GM03348 (cell line): ENCODE data around the gene RPL14.

Experiments
- DNase-seq: peaks from one replicate; pipeline ENCODE4 v3.0.0; 2012; ENCODE audit warnings: low spot score

RPL14 gene

DNA sequence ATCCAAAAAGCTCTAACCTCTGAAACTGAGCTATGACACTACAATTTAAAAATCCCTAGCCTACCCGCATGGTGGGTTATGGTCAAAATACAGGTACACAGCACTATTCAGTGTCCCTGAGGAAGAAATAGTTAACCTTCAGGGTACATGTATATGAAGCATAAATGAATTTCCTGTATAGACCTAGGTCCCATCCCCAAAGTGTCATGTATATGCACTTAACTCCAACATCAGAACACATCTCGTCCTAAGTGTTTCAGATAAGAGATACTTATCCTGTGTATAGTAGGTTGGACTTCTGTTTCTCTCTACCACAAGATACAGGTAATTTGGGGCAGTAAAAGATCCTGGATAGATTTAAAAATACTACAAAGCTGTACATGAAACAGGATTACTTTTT lies 6.4 kb downstream of the RPL14 start:
- no peak for DNase-seq

DNA sequence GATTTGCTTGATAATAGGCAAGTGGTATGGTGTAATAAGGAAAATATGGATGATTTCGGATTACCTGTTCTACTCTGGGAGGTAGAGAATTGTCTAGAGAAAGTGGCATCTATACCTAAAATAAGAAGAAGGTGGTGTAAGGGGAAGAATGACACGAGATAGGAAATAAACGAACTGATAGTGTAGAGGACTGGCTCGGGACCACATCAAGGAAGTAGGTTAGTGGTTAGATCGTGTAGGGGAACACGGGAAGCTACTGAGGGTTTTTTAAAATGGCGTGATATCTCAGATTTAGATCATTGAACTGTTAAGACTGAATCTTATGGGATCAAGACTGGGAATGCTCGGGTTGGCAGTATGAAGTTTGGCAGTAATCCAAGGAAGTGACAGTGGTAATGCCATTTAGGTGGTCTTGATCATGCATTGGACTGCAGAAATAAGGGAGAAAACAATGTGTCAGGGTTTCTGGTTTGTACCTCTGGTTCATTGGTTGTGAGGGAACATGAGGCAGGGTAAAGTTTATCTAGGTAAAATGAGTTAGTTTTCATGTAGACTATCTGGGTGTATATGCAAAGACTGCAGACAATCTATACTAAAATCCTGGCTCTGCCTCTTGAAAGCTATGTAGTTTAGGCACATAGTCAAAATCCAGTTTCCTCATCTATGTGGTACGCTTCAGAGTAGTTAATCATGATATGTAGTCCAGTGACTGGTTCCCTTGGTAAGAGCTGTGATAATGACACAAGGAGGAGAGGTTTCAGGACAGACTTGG lies 7.4 kb downstream of the RPL14 start:
- DNase-seq: no peak

DNA sequence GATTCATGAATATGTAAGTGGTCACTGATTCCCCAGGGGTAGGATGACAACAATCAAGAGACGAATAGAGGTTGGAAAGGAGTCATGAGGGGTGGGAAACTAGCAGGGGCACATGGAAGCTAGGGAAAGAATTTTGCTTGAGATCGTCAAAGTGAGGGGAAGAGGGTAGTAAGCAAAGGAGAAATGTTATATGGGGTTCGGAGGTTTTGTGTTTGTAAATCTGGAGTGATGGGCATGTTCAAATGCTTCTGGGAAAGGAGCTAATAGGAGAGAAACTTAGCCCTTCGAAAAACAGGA lies 7.9 kb downstream of the RPL14 start:
- DNase-seq: no peak

DNA sequence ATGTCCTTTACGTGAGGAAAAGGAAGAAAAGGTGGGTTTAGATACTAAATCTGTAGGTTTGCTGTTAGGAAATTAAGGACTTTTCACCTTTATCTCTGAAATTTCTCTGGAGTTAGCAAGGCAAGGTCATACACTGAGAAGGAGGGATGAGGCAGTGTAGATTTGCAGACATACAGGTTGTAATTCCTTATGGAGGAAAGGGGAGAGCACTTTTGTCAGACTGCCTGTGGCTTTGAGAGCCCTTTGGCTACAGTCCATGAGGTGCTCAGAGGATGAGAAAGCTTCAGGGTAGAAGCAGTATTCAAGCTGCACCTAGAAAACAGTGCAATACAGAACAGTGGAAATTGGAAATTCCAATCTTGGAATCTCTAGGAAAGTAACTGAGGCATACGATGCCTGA lies 8.3 kb downstream of the RPL14 start:
- DNase-seq: no peak

DNA sequence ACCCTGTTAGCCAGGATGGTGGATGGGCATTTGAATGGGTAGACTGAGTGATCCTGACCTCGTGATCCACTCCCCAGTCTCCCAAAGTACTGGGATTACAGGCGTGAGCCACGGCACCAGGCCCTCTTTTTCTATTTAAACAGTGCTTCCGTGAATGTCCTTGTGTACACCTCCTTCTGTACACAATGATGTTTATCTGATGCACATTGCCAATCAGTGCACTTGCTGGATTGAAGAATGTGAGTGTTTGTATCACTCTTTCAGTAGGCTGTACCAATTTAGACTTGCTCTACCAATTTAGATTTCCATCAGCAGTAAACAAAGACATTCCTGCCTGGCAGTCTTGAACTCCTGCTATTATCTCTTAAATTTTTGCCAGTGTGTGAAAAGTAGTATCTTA lies 10.9 kb downstream of the RPL14 start:
- DNase-seq: no peak

DNA sequence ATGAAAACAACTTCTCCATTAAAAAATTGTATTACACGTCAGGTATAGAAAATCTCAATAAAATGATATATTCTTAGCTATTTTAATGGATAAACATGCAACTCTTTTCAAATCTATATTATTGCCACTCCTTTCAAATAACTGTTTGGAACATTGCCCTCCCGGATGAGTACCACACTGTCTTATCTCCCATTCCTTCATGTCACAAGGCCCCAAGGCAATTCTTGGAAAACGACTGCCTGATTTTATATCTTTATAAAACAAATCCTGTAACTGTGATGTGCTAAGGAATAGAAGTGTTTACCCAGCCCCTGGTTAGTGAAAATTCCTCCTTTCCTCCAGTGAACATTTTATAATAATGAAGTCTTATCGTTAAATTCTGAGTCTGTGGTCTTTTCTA lies 13.6 kb downstream of the RPL14 start:
- no peak for DNase-seq

DNA sequence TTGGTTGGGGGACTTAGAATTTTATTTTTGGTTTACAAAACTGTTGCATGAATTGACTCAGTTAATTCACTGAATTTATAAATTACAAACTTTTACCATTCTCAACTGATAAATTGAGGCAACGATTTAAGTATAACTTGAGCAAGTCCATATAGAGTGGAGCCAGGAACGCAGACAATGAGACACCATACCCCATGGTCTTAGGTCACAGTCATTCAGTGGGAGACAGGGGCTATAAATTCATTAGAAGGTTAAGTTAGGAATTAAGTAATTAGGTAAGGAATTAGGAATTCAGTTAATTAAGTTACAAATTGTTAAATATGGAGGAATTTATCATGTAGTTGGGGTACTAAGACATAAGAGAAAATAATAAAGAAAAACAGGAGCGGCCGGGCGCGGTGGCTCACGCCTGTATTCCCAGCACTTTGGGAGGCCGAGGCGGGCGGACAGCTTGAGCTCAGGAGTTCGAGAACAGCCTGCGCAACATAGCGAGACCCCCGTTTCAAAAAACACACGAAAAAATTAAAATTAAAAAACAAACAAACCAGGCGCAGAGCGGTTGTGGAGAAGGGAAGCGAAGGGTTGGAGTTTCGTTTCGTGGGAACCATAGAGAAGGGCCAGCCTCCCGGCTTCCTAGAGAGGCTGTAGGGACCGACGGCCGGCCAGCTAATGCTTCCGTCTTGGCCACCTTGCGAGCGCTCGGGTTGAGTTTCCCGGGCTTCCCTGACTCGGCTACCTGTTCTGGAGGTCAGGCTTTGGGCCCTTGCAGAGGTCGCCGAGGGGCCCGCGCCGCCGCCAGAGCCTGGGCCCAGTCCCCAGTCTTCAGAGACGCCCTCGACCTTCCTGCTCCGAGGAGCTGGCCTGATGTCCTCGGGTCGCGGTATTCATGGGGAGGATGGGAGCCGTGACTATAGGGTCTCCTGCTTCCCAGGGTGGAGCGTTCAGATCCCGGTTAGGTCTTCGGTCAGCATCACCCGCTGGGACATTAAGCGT lies 19.6 kb downstream of the RPL14 start, which contains the start of gene ZNF619:
ZNF619 (plus strand) TSS at position 645 of the 993 bp plus-strand sequence. CDS start 858 bp downstream, outside the sequence.
- DNase-seq: peak; percentile 89

DNA sequence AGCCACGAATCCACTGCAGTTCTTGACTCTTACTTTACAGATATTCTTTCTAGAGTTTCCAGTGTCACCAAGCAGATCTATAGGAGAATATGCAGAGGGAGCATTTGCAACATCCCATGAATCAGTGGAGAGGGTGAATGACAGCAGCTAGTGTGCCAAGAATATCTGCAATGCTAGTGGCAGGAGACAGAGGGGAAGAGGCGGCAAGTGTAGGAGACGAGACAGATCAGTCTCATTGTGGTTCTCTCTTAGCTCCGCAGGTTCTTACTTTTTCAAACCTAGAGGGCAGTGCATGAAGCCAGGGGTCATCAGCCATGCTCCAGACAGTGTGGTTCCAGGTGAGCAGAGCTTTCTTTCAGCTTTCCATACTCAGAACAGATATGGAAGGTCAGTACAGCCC lies 20.5 kb downstream of the RPL14 start:
- peak; percentile 16 for DNase-seq

DNA sequence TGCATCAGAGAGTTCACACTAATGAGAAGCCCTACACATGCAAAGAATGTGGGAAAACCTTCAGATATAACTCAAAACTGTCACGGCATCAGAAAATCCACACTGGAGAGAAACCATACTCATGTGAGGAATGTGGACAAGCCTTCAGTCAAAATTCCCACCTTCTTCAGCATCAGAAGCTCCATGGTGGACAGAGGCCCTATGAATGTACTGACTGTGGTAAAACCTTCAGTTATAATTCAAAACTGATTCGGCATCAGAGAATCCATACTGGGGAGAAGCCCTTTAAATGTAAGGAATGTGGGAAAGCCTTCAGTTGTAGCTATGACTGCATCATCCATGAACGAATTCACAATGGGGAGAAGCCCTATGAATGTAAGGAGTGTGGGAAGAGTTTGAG lies 30.0 kb downstream of the RPL14 start:
- DNase-seq: no peak

DNA sequence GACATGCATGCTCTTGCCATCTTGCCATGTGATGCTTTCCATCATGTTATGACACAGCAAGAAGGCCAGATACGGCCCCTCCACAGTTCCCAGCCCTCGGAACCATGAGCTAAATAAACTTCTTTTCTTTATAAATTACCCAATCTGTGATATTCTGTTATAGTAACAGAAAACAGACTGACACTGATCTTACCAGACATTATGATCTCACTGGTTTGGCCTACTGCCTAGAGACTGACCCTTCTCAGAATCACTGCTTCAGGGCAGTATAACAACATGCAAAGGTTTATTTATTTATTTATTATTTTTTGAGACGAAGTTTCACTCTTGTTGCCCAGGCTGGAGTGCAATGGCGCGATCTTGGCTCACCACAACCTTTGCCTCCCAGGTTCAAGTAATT lies 33.8 kb downstream of the RPL14 start:
- DNase-seq: no peak

DNA sequence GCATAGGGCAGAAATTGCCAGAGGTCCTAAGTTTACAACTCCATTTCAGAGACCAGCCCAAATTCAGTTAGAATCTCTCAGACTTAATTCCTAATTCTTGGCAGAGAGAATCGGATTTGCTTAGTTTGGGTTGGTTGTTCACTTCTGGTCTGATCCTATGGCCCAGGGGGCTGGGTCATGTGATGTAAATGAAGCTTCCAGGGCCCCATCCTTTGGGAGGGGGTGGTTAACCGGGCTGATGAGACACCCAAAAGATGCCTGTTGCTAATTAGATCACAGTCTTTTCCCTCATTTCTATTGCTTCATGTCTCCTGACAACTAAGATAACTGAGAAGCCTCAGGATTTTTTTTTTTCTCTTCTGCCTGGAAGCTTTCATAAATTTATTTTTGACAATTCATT lies 37.6 kb downstream of the RPL14 start:
- peak; percentile 16 for DNase-seq

DNA sequence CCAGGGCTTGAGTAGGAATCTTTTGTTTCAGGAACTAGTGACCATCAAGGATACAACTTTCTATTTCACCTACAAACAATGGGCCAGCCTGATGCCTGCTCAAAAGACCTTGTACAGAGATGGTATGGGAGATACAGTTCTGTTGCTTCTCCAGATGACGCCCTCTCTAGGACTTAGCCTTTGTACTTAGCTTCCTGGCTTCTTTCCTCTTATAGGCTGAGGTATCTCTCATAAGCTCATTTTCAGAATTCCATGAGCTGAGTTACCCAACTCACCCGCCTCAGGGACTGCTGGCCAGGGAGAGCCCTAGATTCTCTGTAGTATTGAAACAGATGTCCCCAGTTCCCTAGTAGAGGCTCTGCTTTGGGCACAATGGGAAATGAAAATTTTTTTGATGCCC lies 40.1 kb downstream of the RPL14 start:
- DNase-seq: no peak

DNA sequence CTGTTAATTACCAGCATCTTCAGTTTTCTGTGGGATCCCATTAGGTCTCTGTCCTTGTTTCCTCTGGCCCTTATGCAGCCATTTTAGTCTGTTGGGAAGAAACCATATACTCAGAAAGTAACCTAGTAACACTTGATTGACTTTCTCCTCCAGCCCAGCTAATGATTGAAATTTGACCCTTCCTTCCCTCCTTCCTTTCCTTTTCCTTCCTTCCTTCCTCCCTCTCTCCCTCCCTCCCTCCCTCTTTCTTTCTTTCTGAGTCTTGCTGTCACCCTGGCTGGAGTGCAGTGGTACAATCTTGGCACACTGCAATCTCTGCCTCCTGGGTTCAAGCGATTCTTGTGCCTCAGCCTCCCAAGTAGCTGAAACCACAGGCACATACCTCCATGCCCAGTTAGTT lies 42.8 kb downstream of the RPL14 start:
- DNase-seq: no peak

DNA sequence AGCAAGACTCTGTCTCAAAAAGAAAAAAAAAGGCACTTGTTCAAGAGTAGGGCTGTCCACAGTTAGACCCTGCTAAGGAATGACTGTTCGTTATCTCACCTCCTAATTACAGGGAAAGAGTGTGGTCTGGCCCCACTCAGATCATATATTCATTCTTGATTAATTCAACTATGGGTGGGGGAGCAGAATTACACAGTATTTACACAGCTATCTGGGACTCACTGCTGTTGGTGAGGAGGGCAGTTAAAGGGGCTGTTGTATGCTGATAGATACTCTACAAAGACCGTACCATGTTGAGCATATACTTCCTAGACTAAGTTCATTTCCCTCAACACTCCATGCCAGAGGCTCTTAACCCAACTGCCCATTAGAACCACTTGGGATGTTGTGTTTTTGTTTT lies 44.9 kb downstream of the RPL14 start:
- no peak for DNase-seq

DNA sequence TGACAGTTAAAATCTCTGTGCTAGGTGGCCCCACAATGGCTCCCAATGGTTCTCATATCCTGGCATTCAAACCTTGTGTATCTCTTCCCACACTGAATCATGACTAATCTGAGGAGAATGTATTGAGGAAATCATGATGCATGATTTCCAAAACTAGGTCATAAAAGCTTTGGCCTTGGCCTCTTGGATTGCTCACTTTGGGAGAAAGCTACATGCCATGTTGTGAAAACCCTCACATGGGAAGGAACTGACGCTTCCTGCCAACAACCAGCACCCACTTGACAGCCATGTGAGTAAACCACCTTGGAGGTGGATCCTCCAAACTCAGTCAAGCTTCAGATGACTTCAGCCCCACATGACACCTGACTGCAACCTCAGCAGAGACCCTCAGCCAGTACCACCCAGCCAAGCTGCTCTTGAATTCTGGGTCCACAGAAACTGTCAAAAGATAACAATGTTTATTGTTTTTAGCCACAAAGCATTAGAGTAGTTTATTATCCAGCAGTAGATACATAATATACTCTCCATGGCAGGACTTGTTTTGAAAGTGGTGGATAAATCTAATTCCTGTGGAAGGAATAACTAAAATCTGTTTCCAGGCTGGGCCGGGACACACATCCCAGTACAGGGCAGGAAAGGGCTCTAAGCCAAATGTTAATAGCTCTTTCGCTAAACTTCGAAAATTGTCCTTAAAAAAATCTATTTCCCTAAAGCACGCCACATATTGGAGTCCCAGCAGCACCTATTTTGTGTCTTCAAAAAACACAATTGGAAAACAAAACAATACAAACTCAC lies 47.7 kb downstream of the RPL14 start:
- peak; percentile 85 for DNase-seq

DNA sequence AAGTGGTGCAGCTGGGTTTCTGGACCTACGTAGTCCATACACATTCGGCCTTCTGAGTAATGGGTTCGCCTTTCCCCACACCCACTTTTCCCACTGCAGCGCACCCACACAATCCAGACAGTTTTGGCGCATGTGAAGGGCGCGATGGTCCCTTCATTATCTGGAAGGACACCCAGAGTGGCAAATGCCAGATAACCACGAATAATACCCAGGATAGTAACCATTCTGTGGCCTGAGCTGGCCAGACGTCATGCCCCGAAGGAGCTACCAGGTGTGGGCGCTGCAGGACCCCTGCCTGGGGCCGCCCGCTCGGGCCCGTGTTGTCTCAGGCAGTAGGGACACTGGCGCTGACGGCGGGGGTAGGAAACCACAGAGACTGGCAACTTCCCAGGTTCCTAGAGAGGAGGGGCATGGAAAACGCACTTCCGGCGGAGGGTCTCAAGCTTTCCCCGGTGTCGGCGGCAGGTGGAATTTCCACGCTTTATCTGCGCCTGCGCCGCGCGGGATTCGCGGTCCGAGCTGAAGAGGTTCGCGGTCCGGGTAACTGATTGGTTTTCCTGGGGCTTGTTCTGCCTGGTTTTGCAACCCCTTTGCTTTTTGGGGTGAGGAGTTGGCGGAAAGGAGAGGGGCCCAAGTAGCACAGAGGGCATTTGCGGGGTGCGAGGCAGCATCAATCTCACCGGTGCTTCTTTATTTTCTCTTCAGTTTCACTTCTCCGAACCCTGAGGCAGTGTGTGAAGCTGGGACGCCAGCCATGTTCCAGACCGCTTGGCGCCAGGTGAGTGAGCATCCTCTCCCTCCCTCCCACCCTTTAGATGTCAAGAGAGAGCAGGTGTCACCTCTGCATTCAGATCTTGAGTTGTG lies 48.7 kb downstream of the RPL14 start, which contains the start of gene ZNF620:
ZNF620 (plus strand) TSS at position 441 of the 864 bp plus-strand sequence; CDS start at position 755, 314 bp downstream.
- DNase-seq: peak; percentile 48

DNA sequence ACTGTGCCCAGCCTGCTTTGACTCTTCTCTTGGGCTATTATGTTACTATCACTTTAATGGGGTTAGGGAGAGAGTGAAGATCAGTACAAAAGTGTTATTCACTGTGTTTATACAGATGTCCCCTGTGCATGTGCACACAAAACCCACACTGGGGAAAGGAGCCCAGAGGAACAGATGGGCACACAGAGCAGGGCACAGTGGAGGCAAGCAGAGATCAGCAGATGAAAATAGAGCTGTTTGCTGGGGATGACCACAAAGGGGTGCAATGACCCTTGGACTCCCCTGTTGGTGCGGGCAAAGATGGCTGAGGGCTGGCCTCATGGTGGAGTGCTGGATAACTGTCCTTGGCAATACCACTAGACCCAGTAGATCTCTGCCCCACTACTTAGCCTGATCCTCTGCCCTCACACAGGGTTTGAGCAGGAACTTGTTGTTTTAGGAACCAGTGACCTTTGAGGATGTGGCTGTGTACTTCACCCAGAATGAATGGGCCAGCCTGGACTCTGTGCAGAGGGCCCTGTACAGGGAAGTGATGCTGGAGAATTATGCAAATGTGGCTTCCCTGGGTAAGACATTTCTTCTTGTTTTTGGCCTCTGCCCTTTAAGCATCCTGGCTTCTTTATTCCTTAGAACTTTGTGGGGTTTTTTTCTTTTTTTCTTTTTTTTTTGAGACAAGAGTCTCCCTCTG lies 54.0 kb downstream of the RPL14 start:
- no peak for DNase-seq

DNA sequence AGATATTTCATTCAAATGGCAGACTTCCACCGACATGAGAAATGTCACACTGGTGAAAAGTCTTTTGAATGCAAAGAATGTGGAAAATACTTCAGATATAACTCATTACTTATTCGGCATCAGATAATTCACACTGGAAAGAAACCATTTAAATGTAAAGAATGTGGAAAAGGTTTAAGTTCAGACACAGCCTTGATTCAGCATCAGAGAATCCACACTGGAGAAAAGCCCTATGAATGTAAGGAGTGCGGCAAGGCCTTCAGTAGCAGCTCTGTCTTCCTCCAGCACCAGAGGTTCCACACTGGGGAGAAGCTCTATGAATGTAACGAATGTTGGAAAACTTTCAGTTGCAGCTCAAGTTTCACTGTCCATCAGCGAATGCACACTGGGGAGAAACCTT lies 59.1 kb downstream of the RPL14 start:
- no peak for DNase-seq

DNA sequence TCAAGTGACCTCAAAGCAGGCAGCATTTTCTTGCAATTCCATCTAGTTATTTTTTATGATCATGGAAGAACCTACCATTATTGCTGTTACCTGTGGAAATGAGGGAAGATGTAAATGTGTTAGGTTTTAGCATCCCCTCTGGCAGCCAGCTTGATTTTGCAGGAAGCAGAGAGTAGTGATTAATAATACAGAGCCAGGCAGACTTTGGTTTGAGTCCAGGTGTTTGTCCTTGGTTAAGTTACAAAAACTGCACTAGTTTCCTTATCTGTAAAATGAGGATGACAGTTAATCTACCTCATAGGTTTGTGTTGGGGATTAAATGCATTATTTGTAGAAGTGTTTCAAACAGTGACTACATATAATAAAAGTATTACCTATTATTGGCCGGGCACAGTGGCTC lies 60.9 kb downstream of the RPL14 start:
- DNase-seq: no peak
